CD14-positive monocyte (primary cell): Measurements from ENCODE around the gene ASCC3. TPM values are rescaled to one million over a fixed set of nuclear protein-coding genes. Genes with fewer than 3 reads are reported as not detected.

Experiments
- DNase-seq, 3 donors: peaks; one replicate each; pipeline ENCODE4 v3.0.0-alpha.2; 2011 to 2022
- H2AFZ ChIP-seq: 2 replicates; pipeline ENCODE4 v1.6.0; 2012; ENCODE audit warnings: mild to moderate bottlenecking, low read depth, low read length, inconsistent platforms; ENCODE audit not compliant: insufficient read depth, poor library complexity, severe bottlenecking
- H3K27ac ChIP-seq, 2 donors: 1 replicate in 1 of 2; 2 replicates in 1 of 2; pipeline ENCODE4 v1.5.1; 2012 to 2013; ENCODE audit warnings: low read length in 2 of 2, control low read depth in 1 of 2, inconsistent platforms in 1 of 2, low read depth in 1 of 2, mild to moderate bottlenecking in 1 of 2
- H3K27me3 ChIP-seq, 2 donors: one replicate each; pipeline versions ENCODE4 v1.6.0 to v1.6.1; 2011 to 2013; ENCODE audit warnings: low read length in 2 of 2; ENCODE audit not compliant: control insufficient read depth in 2 of 2, insufficient read depth in 2 of 2
- H3K36me3 ChIP-seq, 2 donors: replicated peaks in 1 of 2; 1 replicate in 1 of 2; 2 replicates in 1 of 2; pipeline versions ENCODE4 v1.5.1 to v1.6.1; 2012 to 2013; ENCODE audit warnings: low read length in 2 of 2, control low read depth in 1 of 2, inconsistent platforms in 1 of 2, mild to moderate bottlenecking in 1 of 2; ENCODE audit not compliant: insufficient read depth in 2 of 2, control insufficient read depth in 1 of 2
- H3K4me1 ChIP-seq, 2 donors: 1 replicate in 1 of 2; 2 replicates in 1 of 2; pipeline versions ENCODE4 v1.5.1 to v1.6.1; 2012 to 2013; ENCODE audit warnings: low read length in 2 of 2, control low read depth in 1 of 2, inconsistent platforms in 1 of 2, mild to moderate bottlenecking in 1 of 2, moderate library complexity in 1 of 2; ENCODE audit not compliant: insufficient read depth in 2 of 2, control insufficient read depth in 1 of 2
- H3K4me2 ChIP-seq: replicated peaks from 2 replicates; pipeline ENCODE3; 2012; ENCODE audit warnings: low read length, moderate library complexity, mild to moderate bottlenecking; ENCODE audit not compliant: poor library complexity, severe bottlenecking; ENCODE audit errors: extremely low read depth
- H3K4me3 ChIP-seq, 3 experiments: fragments of 200-600 bp in 1 of 3; sonication (generic) in 1 of 3; replicated peaks in 1 of 3; 1 replicate in 2 of 3; 2 replicates in 1 of 3; pipeline ENCODE4 v1.5.1; 2011 to 2013; ENCODE audit warnings: low read length in 3 of 3, mild to moderate bottlenecking in 3 of 3, control low read depth in 2 of 3, low read depth in 2 of 3, inconsistent platforms in 1 of 3, moderate library complexity in 1 of 3
- H3K79me2 ChIP-seq: 2 replicates; pipeline ENCODE4 v1.6.0; 2012; ENCODE audit warnings: mild to moderate bottlenecking, control low read depth, inconsistent platforms, low read length, moderate library complexity; ENCODE audit not compliant: insufficient read depth
- H3K9ac ChIP-seq: 2 replicates; pipeline ENCODE4 v1.6.0; 2017; ENCODE audit warnings: low read length, mild to moderate bottlenecking; ENCODE audit not compliant: insufficient read depth, poor library complexity, severe bottlenecking
- H3K9me3 ChIP-seq, 2 donors: replicated peaks in 1 of 2; 1 replicate in 1 of 2; 2 replicates in 1 of 2; pipeline versions ENCODE4 v1.5.1 to v1.6.1; 2012 to 2013; ENCODE audit warnings: low read length in 2 of 2, control low read depth in 1 of 2; ENCODE audit not compliant: control insufficient read depth in 1 of 2, insufficient read depth in 1 of 2
- H4K20me1 ChIP-seq: 2 replicates; pipeline ENCODE4 v1.6.0; 2012; ENCODE audit warnings: mild to moderate bottlenecking, low read length, control low read depth, moderate library complexity; ENCODE audit not compliant: insufficient read depth
- H3K27ac Mint-ChIP-seq, 7 donors: one replicate each; pipeline ENCODE4 v1.8.0; 2020; ENCODE audit warnings: mild to moderate bottlenecking in 7 of 7, mixed read lengths in 7 of 7, moderate library complexity in 6 of 7, inconsistent platforms in 2 of 7
- H3K27me3 Mint-ChIP-seq, 3 donors: one replicate each; pipeline ENCODE4 v1.8.0; 2021 to 2022; ENCODE audit warnings: low read depth in 3 of 3, mild to moderate bottlenecking in 3 of 3, mixed read lengths in 3 of 3, moderate library complexity in 3 of 3, inconsistent platforms in 1 of 3
- H3K36me3 Mint-ChIP-seq, 2 donors: one replicate each; pipeline ENCODE4 v1.8.0; 2020; ENCODE audit warnings: mixed read lengths in 2 of 2, inconsistent platforms in 1 of 2, mild to moderate bottlenecking in 1 of 2
- H3K4me1 Mint-ChIP-seq: one replicate; pipeline ENCODE4 v1.8.0; 2020; ENCODE audit warnings: mild to moderate bottlenecking, mixed read lengths
- H3K4me3 Mint-ChIP-seq, 2 donors: one replicate each; pipeline ENCODE4 v1.8.0; 2020; ENCODE audit warnings: mild to moderate bottlenecking in 2 of 2, mixed read lengths in 2 of 2, moderate library complexity in 1 of 2
- H3K9me3 Mint-ChIP-seq, 7 donors: one replicate each; pipeline ENCODE4 v1.8.0; 2020 to 2022; ENCODE audit warnings: mixed read lengths in 7 of 7, mild to moderate bottlenecking in 6 of 7, moderate library complexity in 6 of 7, inconsistent platforms in 2 of 7
- CTCF ChIP-seq: fragments of 200-600 bp; IDR thresholded peaks from one replicate; pipeline ENCODE4 v1.8.0; 2022; ENCODE audit warnings: antibody characterized with exemption, mild to moderate bottlenecking
- WGBS: methylation state at CpG from one replicate; pipeline ENCODE4 v1.1.5; 2013; ENCODE audit warnings: missing lambda C conversion rate; ENCODE audit not compliant: insufficient coverage; 5-methylcytosine and 5-hydroxymethylcytosine counted together
- intact Hi-C, 2 donors: fragments of 100-400 bp; cut with micrococcal nuclease; formaldehyde crosslinking; loops; one replicate each; pipeline versions ENCODE4 v1.15.0 to v1.15.1; 2023
- polyA plus RNA-seq, 3 donors: library from polyadenylated mRNA; depleted of rRNA in 1 of 3; unstranded in 2 of 3; stranded (reverse) in 1 of 3; fragments of 300-500 nt in 2 of 3; fragments of >200 nt in 1 of 3; fragmentation: Illumina TruSeq in 2 of 3; gene quantifications; 1 replicate in 2 of 3; 2 replicates in 1 of 3; pipeline ENCODE4 v1.2.3, GENCODE V29; 2012 to 2021

Gene ASCC3
- polyA plus RNA-seq, 3 donors = 6.4 to 12.9 (median 10.6) TPM

- DNase-seq = no peak
- Mint-ChIP-seq H3K4me3 (no peak overlapping the region), H3K36me3 (peaks cover 18 to 24% of the 10 kb centered on the region in 2 donors), H3K27ac (no peak overlapping the region), H3K27me3 (no peaks in the 10 kb centered on the region), H3K9me3 (peaks cover 0 to 1% (median 0%) of the 10 kb centered on the region in 7 donors), H3K4me1 (peaks cover 1% of the 10 kb centered on the region)
- no peak for TF ChIP-seq CTCF
- Histone ChIP-seq H4K20me1 (peaks cover 7% of the 10 kb centered on the region), H2AFZ (no peak overlapping the region), H3K36me3 (peaks cover 3 to 27% of the 10 kb centered on the region in 2 donors), H3K9me3 (no peaks in the 10 kb centered on the region), H3K4me1 (no peaks in the 10 kb centered on the region), H3K79me2 (no peaks in the 10 kb centered on the region), H3K9ac (no peak overlapping the region), H3K27ac (no peak overlapping the region), H3K4me3 (no peak overlapping the region), H3K27me3 (no peaks in the 10 kb centered on the region), H3K4me2 (no peak overlapping the region)
- intact Hi-C loops = no loop called here
- WGBS = no CpG with 5 or more reads among the region's 1 CpG
These were observed 35.5 kb downstream of the ASCC3 start for GRCh38 chr6:100845676-100846075.

- Histone ChIP-seq H3K4me1 (no peaks in the 10 kb centered on the region), H3K27me3 (no peaks in the 10 kb centered on the region), H3K4me2 (no peak overlapping the region), H4K20me1 (no peaks in the 10 kb centered on the region), H3K36me3 (peaks cover 0 to 23% of the 10 kb centered on the region in 2 donors), H3K9ac (no peak overlapping the region), H3K4me3 (no peak overlapping the region), H3K79me2 (no peaks in the 10 kb centered on the region), H2AFZ (no peak overlapping the region), H3K27ac (no peak overlapping the region), H3K9me3 (no peaks in the 10 kb centered on the region)
- intact Hi-C loops = no loop called here
- Mint-ChIP-seq H3K4me1 (peaks cover 1% of the 10 kb centered on the region), H3K27me3 (peaks cover 0 to 1% (median 0%) of the 10 kb centered on the region in 3 donors), H3K27ac (no peak overlapping the region), H3K36me3 (peaks cover 12 to 17% of the 10 kb centered on the region in 2 donors), H3K9me3 (peaks cover 0 to 3% (median 2%) of the 10 kb centered on the region in 7 donors), H3K4me3 (no peak overlapping the region)
- WGBS = no CpG with 5 or more reads among the region's 1 CpG
- TF ChIP-seq CTCF = no peak
- no peak for DNase-seq
These were observed 41.7 kb downstream of the ASCC3 start for GRCh38 chr6:100839419-100839818.
